ENCODE data around the gene SLC19A1.

DNA sequence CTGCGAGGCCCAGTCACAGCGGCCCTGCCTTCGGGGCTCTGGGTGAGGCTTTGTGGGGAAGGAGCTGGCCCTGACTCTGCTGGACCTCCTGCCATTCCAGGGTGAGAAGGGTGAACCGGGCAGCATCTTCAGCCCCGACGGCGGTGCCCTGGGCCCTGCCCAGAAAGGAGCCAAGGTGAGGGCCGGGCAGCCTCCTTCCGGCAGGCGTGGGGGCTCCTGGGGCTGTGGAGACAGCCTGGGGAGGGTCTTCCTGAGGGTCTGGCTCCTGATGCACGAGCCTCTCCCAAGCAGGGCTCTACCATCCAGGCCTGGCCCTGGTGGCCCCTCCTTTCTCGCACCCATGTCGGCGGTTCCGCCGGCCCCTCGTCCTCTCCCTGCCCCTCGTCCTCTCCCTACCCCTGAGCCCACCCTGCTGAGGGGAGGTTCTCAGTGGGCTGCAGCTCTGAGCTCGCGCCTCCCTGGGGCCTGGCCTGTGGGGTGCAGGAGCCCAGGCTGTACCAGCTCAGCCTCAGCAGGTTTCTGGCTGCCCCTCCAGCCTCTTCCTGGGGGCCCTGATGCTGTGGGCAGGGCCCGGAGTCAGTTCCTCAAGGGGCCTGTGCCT, 48.7 kb downstream of the SLC19A1 start:
- TF ChIP-seq, protein P1, sequence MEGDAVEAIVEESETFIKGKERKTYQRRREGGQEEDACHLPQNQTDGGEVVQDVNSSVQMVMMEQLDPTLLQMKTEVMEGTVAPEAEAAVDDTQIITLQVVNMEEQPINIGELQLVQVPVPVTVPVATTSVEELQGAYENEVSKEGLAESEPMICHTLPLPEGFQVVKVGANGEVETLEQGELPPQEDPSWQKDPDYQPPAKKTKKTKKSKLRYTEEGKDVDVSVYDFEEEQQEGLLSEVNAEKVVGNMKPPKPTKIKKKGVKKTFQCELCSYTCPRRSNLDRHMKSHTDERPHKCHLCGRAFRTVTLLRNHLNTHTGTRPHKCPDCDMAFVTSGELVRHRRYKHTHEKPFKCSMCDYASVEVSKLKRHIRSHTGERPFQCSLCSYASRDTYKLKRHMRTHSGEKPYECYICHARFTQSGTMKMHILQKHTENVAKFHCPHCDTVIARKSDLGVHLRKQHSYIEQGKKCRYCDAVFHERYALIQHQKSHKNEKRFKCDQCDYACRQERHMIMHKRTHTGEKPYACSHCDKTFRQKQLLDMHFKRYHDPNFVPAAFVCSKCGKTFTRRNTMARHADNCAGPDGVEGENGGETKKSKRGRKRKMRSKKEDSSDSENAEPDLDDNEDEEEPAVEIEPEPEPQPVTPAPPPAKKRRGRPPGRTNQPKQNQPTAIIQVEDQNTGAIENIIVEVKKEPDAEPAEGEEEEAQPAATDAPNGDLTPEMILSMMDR (IDR thresholded peaks at IDR 0.05): no peak
- no peak for TF ChIP-seq POLR2A (IDR thresholded peaks at IDR 0.05)

All from tibial nerve (tissue), 3 donors.